ENCODE results near the gene TUBA1C.

The TUBA1C gene

GRCh38 chr12:49295082-49295936 lies 30.4 kb downstream of the TUBA1C start, which contains the start of gene PRPH:
PRPH (plus strand) TSS chr12:49295147; CDS start chr12:49295201, 54 bp downstream.
- no peak for DNase-seq (ENCODE audit: low read depth)
- no peak within 1 kb of the TSS for H3K4me3 ChIP-seq (ENCODE audit: low read depth, low read length)

GRCh38 chr12:49296034-49296835 lies 31.4 kb downstream of the TUBA1C start:
- DNase-seq (ENCODE audit: low read depth) = no peak
- TF ChIP-seq CTCF (IDR thresholded peaks at IDR 0.05; ENCODE audit: low read depth, low read length, missing control alignments) = peak; percentile 96
- peak overlapping the region; percentile 34 for H3K4me3 ChIP-seq (ENCODE audit: low read depth, low read length)

More at GRCh38 chr12:49295082-49295936, 30.4 kb downstream of the TUBA1C start, which contains the start of gene PRPH:
- TF ChIP-seq CTCF (IDR thresholded peaks at IDR 0.05; ENCODE audit: low read depth, low read length, missing control alignments) = no peak

- TF ChIP-seq CTCF (IDR thresholded peaks at IDR 0.05; ENCODE audit: low read depth, low read length, missing control alignments) = no peak
- no peak for DNase-seq (ENCODE audit: low read depth)
- peak overlapping the region; percentile 34 for H3K4me3 ChIP-seq (ENCODE audit: low read depth, low read length)
Observed at GRCh38 chr12:49296836-49297694, 32.2 kb downstream of the TUBA1C start.

- no peak for DNase-seq (ENCODE audit: low read depth)
- TF ChIP-seq CTCF (IDR thresholded peaks at IDR 0.05; ENCODE audit: low read depth, low read length, missing control alignments) = no peak
- no peak overlapping the region for H3K4me3 ChIP-seq (ENCODE audit: low read depth, low read length)
Observed at GRCh38 chr12:49297695-49298060, 32.8 kb downstream of the TUBA1C start.

GRCh38 chr12:49298160-49298559 lies 33.3 kb downstream of the TUBA1C start:
- peak; percentile 42 for TF ChIP-seq CTCF (IDR thresholded peaks at IDR 0.05; ENCODE audit: low read depth, low read length, missing control alignments)
- DNase-seq (ENCODE audit: low read depth) = no peak
- H3K4me3 ChIP-seq (ENCODE audit: low read depth, low read length) = no peak overlapping the region

- no peak for TF ChIP-seq CTCF (IDR thresholded peaks at IDR 0.05; ENCODE audit: low read depth, low read length, missing control alignments)
- H3K4me3 ChIP-seq (ENCODE audit: low read depth, low read length) = no peak overlapping the region
- DNase-seq (ENCODE audit: low read depth) = no peak
Observed at GRCh38 chr12:49301760-49302159, 36.9 kb downstream of the TUBA1C start.
